PC-3 (cell line): ENCODE results near the gene FASN.

Experiments
- CTCF ChIP-seq: fragments of 300-600 bp; sonication (generic); conservative IDR thresholded peaks from 2 replicates; pipeline ENCODE4 v1.5.1; 2017; ENCODE audit warnings: antibody characterized with exemption, low read depth, mild to moderate bottlenecking, low read length
- EZH2 ChIP-seq: fragments of 300-600 bp; sonication (generic); IDR thresholded peaks from one replicate; pipeline ENCODE4 v1.6.1; 2017; ENCODE audit warnings: antibody characterized with exemption, mild to moderate bottlenecking, low read length; ENCODE audit not compliant: unreplicated experiment
- EZH2phosphoT487 ChIP-seq: fragments of 300-600 bp; sonication (generic); IDR thresholded peaks from 2 replicates; pipeline ENCODE4 v1.6.1; 2018; ENCODE audit warnings: mild to moderate bottlenecking, antibody characterized with exemption, low read length, borderline replicate concordance

DNA sequence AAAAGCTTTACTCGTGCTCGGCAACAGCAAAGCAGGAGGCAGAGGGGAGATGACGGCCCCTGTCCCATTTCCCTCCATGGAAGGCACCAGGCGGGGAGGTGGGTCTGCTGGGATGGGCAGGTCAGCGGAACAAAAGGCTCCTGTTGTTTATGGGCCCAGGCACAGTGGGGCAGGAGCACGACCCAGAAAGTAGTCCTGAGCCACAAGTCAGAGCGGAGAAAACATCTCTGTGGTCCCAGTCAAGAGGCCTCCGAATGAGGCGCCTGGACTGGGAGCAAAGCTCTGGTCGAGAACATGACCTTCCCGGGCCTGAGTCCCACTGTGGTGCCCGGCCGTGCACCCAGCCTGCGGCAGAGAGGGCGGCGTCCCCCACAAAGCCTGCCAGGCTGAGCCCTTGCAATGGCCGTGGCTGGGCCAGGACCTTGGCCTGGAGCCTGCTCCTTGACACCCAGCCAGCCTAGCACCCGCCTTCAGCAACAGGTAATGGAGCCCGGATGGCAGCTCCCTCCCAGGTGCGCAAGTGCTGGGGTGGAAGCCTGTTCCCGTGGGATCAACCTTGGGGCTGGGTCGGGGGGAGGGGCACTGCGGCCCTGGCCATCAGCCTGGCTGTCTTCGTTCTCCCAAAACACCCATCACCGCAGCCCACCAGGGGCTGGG lies 50.0 kb downstream of the FASN start:
- TF ChIP-seq EZH2phosphoT487 (no peak), CTCF (no peak), EZH2 (no peak)
